Endodermal cell (in vitro differentiated cells): ENCODE results near the gene SCRG1. TPM values are rescaled to one million over a fixed set of nuclear protein-coding genes. Genes with fewer than 3 reads are reported as not detected.

Experiments used
- DNase-seq: peaks from one replicate; pipeline ENCODE4 v3.0.0-alpha.2; 2017
- H3K27ac ChIP-seq: 2 replicates; pipeline ENCODE4 v1.5.1; 2013; ENCODE audit warnings: mild to moderate bottlenecking, low read depth, low read length, moderate library complexity
- H3K27me3 ChIP-seq: 2 replicates; pipeline ENCODE4 v1.6.1; 2013; ENCODE audit warnings: mild to moderate bottlenecking, low read length, moderate library complexity; ENCODE audit not compliant: insufficient read depth, control insufficient read depth, poor library complexity, severe bottlenecking
- H3K36me3 ChIP-seq: 2 replicates; pipeline ENCODE4 v1.7.0; 2013; ENCODE audit warnings: mild to moderate bottlenecking, low read length, moderate library complexity; ENCODE audit not compliant: control insufficient read depth, insufficient read depth
- H3K4me1 ChIP-seq: one replicate; pipeline ENCODE4 v1.7.0; 2013; ENCODE audit warnings: low read length; ENCODE audit not compliant: control insufficient read depth, insufficient read depth
- H3K4me3 ChIP-seq: 2 replicates; pipeline ENCODE4 v1.5.1; 2013; ENCODE audit warnings: mild to moderate bottlenecking, low read length, moderate library complexity
- H3K9ac ChIP-seq: 2 replicates; pipeline ENCODE4 v1.6.1; 2013; ENCODE audit warnings: mild to moderate bottlenecking, low read length, moderate library complexity; ENCODE audit not compliant: poor library complexity, severe bottlenecking; ENCODE audit errors: extremely low read depth
- H3K9me3 ChIP-seq: 2 replicates; pipeline ENCODE4 v1.6.1; 2013; ENCODE audit warnings: mild to moderate bottlenecking, low read length, moderate library complexity; ENCODE audit not compliant: control insufficient read depth
- H3K27ac Mint-ChIP-seq: 2 replicates; pipeline ENCODE4 v1.8.0; 2020; ENCODE audit warnings: mixed read lengths
- H3K27me3 Mint-ChIP-seq: 2 replicates; pipeline ENCODE4 v1.8.0; 2021; ENCODE audit warnings: mild to moderate bottlenecking, mixed read lengths; ENCODE audit not compliant: insufficient read depth
- H3K36me3 Mint-ChIP-seq: 2 replicates; pipeline ENCODE4 v1.8.0; 2020; ENCODE audit warnings: low read depth, mixed read lengths
- H3K4me1 Mint-ChIP-seq: 2 replicates; pipeline ENCODE4 v1.8.0; 2020; ENCODE audit warnings: mixed read lengths
- H3K4me3 Mint-ChIP-seq: 2 replicates; pipeline ENCODE4 v1.8.0; 2020; ENCODE audit warnings: mild to moderate bottlenecking, moderate library complexity, mixed read lengths
- H3K9me3 Mint-ChIP-seq: 2 replicates; pipeline ENCODE4 v1.8.0; 2020; ENCODE audit warnings: mild to moderate bottlenecking, mixed read lengths
- WGBS, 2 experiments: methylation state at CpG; one replicate each; pipeline versions ENCODE4 v1.1.5 to v1.1.7; 2013; ENCODE audit warnings: missing lambda C conversion rate in 2 of 2, mixed read lengths in 1 of 2; ENCODE audit not compliant: insufficient coverage in 1 of 2, insufficient read length in 1 of 2; 5-methylcytosine and 5-hydroxymethylcytosine counted together
- total RNA-seq, 2 donors: library from RNA; stranded (reverse); fragmentation: NEBNext Ultra II Directional in 1 of 2; extraction: Animal tissue kit (Norgen Biotek cat#: 25700) in 1 of 2; gene quantifications; 2 replicates in 1 of 2; 3 replicates in 1 of 2; pipeline ENCODE4 v1.2.1, GENCODE V29; 2021
- TF ChIP-seq, protein P1 (sequence below): fragments of 200-600 bp; sonication (generic); conservative IDR thresholded peaks from 2 replicates; pipeline ENCODE4 v1.5.0; 2021; ENCODE audit warnings: antibody characterized with exemption, mild to moderate bottlenecking

Gene SCRG1
- total RNA-seq, 2 donors from 2014 or later, result not detected

DNA sequence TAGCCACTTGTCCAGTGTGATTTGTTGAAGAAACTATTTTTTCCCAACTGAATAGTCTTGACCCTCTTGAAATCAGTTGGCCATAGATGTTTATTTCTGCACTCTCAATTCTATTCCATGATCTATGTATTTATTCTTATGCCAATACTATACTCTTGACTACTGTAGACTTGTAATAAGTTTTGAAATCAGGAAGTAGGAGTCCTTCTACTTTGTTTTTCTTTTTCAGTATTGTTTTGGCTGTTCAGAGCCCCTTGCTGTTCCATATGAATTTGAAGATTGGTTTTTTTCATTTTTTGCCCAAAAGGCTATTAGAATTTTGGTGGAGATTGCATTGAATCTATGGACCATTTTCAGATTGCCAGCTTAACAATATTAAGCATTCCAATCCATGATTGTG, 17.9 kb downstream of the SCRG1 start:
- H3K36me3 Mint-ChIP-seq, result no peaks in the 10 kb centered on the region
- TF ChIP-seq, protein P1, sequence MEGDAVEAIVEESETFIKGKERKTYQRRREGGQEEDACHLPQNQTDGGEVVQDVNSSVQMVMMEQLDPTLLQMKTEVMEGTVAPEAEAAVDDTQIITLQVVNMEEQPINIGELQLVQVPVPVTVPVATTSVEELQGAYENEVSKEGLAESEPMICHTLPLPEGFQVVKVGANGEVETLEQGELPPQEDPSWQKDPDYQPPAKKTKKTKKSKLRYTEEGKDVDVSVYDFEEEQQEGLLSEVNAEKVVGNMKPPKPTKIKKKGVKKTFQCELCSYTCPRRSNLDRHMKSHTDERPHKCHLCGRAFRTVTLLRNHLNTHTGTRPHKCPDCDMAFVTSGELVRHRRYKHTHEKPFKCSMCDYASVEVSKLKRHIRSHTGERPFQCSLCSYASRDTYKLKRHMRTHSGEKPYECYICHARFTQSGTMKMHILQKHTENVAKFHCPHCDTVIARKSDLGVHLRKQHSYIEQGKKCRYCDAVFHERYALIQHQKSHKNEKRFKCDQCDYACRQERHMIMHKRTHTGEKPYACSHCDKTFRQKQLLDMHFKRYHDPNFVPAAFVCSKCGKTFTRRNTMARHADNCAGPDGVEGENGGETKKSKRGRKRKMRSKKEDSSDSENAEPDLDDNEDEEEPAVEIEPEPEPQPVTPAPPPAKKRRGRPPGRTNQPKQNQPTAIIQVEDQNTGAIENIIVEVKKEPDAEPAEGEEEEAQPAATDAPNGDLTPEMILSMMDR, result no peak
- Histone ChIP-seq H3K36me3 (no peaks in the 10 kb centered on the region), H3K4me1 (no peaks in the 10 kb centered on the region), H3K27ac (no peak overlapping the region), H3K4me3 (no peak overlapping the region), H3K9ac (no peak overlapping the region), H3K9me3 (no peaks in the 10 kb centered on the region), H3K27me3 (no peaks in the 10 kb centered on the region)
- H3K27me3 Mint-ChIP-seq, result no peaks in the 10 kb centered on the region
- H3K4me3 Mint-ChIP-seq, result no peak overlapping the region
- H3K4me1 Mint-ChIP-seq, result peaks cover 11% of the 10 kb centered on the region
- DNase-seq, result no peak
- no peaks in the 10 kb centered on the region for H3K9me3 Mint-ChIP-seq
- H3K27ac Mint-ChIP-seq, result no peak overlapping the region

DNA sequence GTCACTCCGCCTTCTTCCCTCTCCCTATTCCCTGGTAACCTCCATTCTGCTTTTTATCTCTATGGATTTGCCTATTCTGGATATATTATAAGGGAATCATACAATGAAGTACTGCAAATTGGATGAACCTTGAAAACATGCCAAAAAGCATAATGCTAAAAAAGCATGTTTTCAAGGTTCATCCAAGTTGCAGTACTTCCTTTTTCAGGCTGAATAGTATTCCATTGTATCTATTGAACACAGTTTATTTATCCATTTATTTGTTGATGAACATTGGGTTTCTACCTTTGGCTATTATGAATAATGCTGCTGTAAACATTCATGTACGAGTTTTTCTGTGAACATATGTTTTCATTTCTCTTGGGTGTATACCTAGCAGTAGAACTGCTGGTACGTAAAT, 19.0 kb downstream of the SCRG1 start:
- no peak overlapping the region for H3K9ac ChIP-seq
- WGBS, 2 experiments, result 94 to 100% methylated on average over 1 to 3 of the region's 3 CpGs
- Mint-ChIP-seq H3K27ac (no peak overlapping the region), H3K4me3 (no peak overlapping the region), H3K36me3 (no peaks in the 10 kb centered on the region), H3K9me3 (no peaks in the 10 kb centered on the region), H3K27me3 (no peaks in the 10 kb centered on the region), H3K4me1 (peaks cover 11% of the 10 kb centered on the region)
- H3K9me3 ChIP-seq, result no peaks in the 10 kb centered on the region
- H3K36me3 ChIP-seq, result no peaks in the 10 kb centered on the region
- TF ChIP-seq, protein P1, result no peak
- H3K27ac ChIP-seq, result no peak overlapping the region
- H3K27me3 ChIP-seq, result no peaks in the 10 kb centered on the region
- H3K4me1 ChIP-seq, result no peaks in the 10 kb centered on the region
- DNase-seq, result no peak
- no peak overlapping the region for H3K4me3 ChIP-seq

DNA sequence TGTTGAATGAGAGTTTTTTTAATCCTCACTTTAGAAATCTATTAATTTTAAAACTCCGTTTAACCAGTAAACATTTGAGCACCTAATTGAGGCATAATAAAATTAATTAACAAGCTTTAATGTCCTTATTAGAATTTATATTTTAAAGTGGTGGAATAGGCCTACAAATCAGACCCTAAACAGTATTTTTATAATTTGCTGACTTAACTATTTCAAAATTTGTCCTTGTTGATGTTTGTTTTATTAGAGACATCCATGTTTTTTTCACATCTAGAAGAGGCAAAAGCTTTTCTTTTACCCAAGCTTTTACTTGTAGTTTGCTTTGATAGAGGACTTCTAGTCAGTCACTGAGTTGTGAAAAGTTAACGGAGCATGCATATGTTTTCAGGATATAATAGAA, 24.3 kb downstream of the SCRG1 start:
- H3K27me3 Mint-ChIP-seq, result no peaks in the 10 kb centered on the region
- Histone ChIP-seq H3K4me3 (no peak overlapping the region), H3K27me3 (no peaks in the 10 kb centered on the region), H3K4me1 (no peaks in the 10 kb centered on the region), H3K27ac (no peak overlapping the region), H3K9ac (no peak overlapping the region), H3K36me3 (no peaks in the 10 kb centered on the region), H3K9me3 (no peaks in the 10 kb centered on the region)
- WGBS, 2 experiments, result 100% methylated on average over 1 of the region's 2 CpGs; no CpG with 5 or more reads in 1 of the 2 experiments
- no peak for DNase-seq
- H3K27ac Mint-ChIP-seq, result no peak overlapping the region
- H3K36me3 Mint-ChIP-seq, result peaks cover 2% of the 10 kb centered on the region
- H3K9me3 Mint-ChIP-seq, result no peaks in the 10 kb centered on the region
- TF ChIP-seq, protein P1, result no peak
- H3K4me3 Mint-ChIP-seq, result no peak overlapping the region
- H3K4me1 Mint-ChIP-seq, result peaks cover 10% of the 10 kb centered on the region
